Islet precursor cell (in vitro differentiated cells): Measurements from ENCODE around the gene PODNL1.

Experiments used
- DNase-seq: peaks from one replicate; pipeline ENCODE4 v3.0.0-alpha.2; 2018

PODNL1 gene

DNA sequence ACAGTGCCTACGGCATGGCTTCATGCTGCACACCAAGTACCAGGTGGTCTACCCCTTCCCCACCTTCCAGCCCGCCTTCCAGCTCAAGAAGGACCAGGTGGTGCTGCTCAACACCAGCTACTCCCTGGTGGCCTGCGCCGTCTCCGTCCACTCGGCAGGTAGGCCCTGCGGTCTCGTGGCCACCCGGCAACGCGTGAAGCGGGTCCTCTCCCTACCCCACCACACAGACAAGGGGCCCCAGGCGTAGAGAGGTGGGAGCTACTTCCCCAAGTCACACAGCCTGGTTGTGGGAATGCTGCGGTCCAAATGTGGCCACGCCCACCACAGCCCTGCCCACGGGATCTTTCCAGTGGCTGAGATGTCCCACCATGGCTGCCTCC is 18.1 kb upstream of the PODNL1 start:
- DNase-seq = no peak

DNA sequence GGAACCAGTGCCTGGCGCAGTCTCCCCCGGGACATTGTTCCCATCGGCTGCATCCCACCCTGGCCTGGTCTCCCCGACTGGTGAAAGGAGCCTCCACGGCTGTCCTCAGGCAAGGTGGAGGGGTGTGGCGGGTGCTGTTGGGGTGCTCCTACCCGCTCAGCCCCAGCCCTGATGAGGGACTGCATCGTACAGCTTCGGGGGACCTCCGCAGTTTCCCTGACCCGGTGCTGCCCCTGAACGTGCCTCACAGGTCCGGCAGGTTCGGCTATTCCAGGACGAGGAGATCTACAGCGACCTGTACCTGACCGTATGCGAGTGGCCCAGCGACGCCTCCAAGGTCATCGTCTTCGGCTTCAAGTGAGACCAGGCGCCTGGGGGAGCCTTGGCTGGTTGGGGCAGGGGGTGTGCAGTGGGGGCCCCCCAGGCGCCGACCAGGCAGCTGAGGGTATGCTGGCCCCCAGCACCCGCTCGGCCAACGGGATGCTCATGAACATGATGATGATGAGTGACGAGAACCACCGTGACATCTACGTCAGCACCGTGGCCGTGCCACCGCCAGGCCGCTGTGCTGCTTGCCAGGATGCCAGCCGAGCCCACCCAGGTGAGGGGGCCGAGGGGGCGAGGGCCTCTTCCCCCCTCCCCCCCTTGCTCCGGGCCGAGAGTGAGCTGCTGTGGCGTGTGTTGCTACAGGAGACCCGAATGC is 17.6 kb upstream of the PODNL1 start:
- no peak for DNase-seq

DNA sequence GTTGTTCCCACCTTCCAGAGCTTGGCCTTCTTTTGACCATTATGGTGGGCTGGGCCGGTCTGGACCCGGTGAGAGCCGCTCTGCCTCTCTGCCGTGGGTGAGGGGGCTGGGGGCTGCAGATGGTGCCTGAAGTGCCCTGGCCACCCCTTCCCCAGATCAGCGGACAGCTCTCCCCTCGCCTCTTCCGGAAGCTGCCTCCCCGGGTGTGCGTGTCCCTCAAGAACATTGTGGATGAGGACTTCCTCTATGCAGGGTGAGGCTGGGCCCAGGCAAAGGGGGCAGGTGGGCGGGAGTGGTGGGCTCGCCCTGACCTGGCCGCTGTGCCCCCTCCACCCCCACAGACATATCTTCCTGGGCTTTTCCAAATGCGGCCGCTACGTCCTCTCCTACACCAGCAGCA is 16.0 kb upstream of the PODNL1 start:
- no peak for DNase-seq

DNA sequence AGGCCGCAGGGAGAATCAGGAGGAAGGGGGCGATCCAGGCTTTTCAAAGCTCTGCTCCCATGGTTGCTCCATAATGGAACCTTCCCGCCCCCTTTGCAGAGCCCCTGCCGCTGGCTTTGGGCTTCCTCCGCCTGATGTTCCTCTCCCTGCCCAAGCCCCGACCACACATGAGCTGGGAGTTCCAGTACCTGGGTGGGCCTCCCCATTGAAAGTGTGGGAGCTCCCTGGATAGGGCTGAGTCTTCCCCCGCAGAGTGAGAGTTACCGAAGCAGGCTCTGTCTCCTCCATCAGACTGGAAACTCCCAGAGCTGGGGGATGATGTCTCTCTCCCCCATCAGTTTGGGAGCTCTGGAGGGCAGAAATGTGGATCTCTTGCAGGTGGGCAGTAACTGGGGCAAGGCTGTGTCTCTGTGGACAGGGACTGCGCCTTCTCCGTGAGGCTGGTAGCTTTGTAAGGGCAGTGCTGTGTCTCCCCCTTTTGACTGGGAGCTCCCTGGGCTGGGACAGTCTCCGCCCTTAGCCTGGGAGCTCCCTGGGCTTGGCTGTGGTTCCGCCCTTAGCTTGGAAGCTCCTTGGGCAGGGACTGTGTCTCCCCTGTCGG is 14.8 kb upstream of the PODNL1 start:
- DNase-seq = peak; percentile 75

DNA sequence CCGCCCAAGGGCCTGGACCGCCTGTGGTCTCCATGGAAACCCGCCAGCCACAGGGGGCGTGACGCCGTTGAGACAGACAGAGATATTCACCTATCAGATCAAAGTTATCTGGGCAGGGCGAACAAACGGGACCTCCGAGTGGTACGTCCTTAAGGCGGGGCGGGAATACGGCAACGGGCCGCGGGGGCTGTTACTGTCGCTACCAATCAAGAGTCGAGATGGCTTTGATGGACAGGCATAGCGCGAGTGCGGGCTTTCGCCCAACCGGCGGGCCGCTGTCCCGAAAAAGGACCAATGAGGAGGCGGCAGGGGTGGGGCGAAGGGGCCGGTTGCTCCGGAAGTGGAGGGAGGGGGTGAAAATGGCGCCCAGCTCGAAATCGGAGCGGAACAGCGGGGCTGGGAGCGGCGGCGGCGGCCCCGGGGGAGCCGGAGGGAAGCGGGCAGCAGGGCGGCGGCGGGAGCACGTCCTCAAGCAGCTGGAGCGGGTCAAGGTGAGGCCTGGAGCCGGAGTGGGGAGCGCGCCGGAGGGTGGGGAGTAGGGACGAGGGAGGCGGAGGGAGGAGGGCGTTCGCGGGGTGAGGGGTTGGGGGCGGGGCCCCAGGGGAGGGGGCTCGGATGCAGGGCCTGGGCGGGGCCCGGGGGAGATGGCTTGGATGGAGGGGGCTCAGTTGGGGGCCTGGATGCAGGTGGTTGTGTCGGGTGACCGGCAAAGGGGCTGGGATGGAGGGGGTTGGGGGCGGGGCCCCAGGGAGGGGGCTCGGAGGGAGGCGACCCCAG is 14.1 kb upstream of the PODNL1 start, which contains the start of gene DCAF15:
Gene DCAF15 (plus strand): TSS at position 356 of the 777 bp plus-strand sequence. CDS start 4 bp downstream, at position 360.
- peak; percentile 100 for DNase-seq

DNA sequence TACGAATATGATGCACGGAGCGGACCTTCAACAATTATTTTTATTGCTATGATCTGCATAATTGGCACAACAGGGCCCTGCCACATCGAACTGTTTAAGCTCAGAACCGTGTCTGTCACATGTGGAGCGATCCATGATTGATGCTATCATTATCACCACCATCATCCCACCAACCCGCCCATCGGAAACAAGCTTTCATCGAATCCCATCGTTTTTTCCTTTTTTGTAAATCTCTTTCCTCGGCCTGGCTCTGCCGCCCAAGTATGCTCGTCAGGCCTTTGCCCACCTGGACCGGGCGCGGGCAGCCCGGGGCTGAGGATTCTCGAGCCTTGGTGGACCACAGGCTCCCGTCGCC is 13.6 kb upstream of the PODNL1 start:
- no peak for DNase-seq

DNA sequence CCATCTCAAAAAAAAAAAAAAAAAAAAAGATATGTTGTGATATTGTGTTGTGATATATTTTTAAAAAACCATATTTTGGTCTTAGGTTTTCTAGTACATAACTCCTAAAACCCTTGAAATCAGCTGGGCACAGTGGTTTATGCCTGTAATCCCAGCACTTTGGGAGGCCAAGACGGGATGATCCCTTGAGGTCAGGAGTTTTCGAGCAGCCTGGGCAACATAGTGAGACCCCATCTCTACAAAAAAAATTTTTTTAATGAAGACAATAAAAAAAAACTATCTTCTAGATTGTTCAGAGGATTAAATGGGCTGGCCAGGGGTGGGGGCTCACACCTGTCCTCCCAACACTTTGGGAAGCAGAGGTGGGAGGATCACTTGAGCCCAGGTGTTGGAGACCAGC is 12.8 kb upstream of the PODNL1 start:
- DNase-seq = no peak

DNA sequence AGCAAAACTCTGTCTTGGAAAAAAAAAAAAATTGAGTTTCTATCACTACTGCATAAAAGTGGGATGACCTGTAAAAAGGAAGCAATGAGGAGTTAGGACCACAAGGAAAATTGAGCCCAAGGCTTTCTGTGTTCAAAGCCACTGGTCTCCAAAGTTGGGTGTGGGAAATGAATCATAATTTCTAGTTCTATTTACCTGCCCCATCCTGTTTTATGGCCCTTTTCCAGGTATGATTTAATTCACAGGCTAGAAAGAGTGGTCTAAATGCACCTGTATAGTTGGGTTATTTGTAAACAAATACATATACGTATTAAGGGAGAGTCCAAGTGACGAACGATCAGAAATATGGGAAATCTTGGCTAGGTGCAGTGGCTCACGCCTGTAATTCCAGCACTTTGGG is 8.2 kb upstream of the PODNL1 start:
- DNase-seq = no peak

DNA sequence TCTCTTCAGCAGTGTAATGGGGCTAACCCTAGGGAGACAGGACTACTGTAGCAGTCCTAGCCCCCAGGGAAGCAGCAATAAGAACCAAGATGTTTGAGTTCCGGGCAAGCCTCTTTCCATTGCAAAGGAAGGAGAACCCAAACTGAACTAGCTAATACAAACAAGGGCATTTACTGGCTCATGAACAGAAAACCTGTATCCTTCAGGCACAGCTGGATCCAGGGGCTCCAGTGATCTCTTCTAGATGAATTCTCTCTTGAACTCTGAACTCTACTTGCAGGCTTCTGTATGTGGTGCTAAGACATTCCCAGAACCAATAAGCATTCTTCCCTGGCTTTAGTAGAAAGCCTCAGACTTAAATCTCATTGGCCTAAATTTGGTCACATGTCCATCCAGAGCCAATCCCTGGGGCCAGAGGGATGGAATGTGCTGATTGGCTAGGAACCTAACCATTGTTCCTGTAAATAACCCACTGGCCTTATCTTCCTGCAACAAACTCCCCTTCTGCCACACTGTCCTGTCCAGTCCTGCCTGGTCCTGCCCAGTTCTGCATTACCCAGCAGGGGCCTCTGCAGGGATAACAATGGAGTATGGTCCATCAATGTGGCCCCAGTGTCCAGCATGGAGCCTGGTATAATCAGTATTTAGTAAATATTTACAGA is 3.9 kb upstream of the PODNL1 start:
- no peak for DNase-seq

DNA sequence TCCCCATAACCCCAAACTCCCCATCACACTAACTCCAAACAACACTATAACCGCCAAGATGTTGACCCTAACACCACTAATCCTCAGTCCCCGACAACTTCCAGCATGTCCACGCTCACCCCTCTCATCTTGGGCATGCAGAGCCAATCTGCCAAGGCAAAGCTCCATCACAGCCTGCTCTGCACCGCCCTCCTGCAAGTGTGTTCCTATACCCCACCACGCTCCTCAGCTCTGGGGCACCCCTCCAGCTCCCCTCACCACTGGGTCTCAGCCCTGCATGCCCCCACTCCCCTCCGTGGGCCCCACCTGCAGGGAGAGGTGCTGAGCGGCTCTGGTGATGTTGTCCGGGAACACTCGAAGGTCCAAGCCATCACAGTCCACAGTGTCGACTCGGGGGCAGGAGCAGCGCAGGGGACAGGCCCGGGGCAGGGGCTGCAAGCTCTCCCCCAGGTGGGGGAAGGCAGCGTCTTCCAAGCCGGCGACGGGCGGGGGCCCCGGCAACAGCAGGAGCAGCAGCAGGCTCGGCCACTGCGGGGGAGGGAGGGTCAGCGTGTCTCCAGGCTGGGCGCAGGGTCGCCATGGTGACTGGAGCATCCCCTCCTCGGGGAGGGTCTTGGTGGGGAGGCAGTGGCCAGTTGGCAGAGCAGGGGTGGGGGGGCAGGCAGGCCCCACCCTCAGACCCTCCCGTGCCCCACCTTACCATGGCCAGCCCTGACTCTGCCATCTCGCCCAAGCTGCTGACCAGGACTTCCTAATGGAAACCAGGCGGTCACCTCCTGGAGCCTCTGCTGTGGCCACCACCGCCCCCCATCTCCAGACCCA is 527 bp downstream of the PODNL1 start:
- no peak for DNase-seq

DNA sequence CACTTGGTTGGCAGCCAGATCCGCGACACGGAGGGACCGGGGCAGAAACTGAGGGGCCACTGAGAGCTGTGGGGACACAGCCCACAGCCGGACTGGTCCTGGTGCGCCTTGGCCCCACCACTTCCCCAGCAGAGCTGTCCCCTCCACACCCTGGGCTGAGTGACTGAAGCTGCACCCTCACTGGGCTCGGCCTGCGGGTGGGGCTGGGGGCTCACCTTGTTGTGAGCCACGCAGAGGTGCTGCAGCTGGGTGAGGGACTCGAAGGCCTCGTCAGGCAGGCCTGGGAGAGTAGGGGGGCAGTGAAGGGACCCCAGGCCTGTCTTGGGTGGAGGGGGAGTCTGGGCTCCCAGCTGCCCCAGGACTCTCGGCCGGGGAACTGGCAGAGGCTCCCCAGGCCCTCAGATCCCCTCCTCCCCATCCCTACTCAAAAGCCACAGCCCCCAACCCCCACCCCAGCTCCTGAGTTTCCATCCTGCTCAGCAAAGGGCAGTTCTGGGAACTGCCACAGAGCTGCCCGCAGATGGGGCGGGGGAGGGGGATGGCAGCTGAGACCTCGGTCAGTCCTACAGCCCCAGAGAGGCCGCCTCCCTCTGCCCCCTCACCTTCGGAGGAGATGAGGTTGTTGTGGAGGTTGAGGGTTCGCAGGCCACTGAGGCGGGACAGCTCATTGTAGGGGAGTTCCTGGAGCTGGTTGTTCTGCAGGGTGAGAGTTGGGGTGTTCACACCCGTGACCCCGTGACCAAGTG is 2.3 kb downstream of the PODNL1 start:
- DNase-seq = no peak

DNA sequence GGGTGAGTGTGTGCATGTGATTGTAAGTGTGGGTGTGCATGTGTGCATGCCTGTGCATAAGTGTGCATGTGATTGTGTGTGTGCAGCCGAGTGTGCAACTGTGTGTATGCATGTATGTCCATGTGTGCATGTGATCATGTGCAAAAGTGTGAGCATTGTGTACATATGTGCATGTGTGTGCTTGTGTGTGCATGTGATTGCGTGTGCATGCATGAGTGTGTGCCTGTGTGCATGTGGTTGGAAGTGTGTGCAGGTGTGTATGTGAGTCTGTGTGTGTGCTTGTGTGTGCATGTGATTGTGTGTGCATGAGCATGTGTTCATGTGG is 3.5 kb downstream of the PODNL1 start:
- no peak for DNase-seq

DNA sequence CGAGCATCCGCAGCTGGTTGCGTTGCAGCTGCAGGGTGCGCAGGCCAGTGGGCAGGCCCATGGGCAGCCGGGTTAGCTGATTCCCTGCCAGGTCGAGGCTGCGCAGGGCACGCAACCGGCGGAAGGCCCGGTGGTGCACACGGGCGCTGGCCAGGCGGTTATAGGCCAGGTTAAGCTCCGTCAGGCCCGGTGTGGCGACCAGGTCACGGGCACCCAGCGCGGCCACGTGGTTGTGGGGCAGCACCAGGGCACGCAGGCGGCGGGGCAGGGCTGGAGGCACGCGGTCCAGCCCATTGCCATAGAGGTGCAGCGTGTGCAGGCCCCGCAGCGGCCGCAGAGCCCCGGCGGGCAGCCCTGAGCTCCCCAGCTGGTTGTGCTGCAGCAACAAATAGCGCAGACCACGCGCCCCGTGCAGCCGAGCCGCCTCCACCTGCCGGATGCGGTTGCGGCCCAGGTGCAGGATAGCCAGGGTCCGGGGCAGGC is 5.3 kb downstream of the PODNL1 start:
- no peak for DNase-seq

DNA sequence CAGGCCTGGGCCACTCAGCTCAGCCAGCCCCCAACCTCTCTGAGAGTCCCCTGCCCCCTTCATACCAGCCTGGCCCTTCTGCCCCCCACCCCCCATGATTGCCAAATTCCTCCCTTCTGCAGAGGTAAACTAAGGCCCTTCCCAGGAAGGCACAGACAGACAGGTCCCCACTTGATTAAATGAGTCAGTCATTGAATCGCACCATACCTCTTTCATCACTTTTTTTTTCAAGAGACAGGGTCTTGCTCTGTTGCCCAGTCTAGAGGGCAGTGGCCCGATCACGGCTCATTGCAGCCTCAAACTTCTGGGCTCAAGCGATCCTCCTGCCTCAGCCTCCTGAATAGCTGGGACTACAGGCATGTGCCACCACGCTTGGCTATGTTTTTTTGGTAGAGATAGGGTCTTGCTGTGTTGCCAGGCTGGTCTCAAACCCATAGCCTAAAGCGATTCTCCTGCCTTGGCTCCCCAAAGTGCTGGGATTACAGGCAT is 6.0 kb downstream of the PODNL1 start:
- no peak for DNase-seq

DNA sequence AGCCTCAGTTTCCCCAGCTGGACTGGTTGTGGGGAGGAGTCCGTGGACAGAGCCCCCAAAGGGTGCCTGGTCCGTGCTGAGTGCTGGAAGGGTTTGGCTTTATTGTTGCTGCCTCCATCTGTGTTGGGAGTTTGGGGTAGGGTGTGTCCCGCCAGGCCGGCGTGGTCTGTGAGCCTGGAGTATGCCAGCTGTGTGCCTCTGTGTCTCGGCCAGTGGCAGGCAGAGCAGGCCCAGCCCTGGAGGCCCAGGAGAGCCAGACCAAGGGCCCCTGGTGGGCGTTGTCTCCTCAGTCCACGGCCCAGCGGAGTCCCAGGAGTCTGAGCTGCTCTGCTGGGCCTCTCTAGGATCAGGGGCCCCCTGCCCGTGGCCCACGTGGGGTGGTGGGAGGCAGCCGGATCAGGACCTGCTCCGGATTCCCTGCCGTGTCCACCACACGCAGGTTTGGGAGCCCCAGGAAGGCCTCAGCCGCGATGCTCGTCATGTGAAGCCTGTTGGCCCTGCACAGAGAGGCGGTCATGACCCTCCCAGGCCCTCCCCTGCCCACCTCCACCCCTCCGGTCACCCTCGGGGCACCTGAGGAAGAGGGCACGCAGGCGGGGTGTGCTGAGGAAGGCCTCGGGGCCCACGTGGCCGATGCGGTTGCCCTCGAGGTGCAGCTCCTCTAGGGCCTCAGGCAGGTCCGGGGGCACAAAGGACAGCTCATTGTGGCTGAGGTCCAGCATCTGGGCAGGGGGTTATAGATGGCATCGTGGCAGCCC is 6.6 kb downstream of the PODNL1 start:
- DNase-seq = no peak

DNA sequence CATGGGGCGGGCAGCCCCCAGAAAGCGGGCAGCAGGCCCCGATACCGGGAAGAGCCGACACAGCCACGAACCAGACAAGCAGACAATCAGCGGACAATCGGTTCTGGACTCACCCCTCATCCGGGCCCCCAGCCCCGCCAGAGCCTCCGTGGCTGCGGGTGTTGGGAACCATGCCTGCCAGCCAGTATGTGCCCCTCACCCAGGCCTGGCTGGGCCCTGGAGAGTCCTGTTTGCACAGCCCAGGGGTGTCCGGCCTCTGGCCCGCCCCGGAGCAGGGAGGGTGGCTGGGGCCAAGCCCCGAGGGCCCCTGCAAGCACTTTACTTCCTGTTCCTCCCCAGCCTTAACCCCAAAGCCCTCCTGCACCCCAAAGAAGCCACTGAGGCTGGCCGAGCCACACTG is 7.8 kb downstream of the PODNL1 start:
- DNase-seq = no peak

DNA sequence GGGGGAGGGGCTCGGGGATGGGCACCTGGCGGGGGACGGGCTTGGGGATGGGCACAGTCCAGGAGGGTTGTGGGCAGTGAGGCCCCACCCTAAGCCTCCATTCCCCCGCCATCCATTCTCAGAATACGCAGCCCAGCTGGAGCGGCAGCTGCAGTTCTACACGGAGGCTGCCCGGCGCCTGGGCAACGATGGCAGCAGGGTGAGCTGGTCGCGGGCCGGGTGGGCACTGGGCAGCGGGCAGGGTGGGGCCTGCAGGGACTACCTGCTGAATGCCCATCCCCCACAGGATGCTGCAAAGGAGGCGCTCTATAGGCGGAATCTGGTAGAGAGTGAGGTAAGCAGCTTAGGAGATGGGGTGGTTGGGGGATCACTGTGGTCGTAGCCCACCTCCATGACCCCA is 8.3 kb downstream of the PODNL1 start:
- no peak for DNase-seq

DNA sequence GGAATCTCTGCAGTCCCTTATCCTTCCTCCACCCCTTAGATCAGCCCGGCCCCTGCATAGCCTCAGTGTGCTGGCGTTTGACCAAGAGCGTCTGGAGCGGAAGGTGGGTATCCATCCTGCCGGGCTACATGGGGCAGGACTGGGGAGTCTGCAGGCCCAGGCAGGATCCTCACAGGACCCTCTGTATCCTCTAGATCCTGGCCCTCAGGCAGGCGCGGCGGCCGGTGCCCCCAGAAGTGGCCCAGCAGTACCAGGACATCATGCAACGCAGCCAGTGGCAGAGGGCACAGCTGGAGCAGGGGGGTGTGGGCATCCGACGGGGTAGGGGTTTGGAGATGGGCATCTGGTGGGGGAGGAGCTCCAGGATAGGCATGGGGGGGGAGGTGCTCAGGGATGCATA is 8.9 kb downstream of the PODNL1 start:
- DNase-seq = no peak

DNA sequence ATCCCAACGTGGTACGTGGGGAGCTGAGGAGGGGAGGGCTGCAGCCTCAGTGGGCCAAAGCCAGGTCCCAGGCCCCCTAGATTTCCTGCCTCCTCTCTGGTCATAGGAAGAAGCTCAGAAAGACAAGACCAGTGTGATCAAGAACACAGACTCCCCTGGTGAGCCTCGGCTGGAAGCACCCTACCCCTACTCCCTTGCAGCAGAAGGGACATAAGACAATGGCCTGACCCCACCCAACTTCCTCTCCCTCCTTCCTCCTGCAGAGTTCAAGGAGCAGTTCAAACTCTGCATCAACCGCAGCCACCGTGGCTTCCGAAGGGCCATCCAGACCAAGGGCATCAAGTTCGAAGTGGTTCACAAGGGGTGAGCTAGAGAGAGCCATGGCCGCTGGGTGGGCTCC is 11.5 kb downstream of the PODNL1 start:
- DNase-seq = no peak

DNA sequence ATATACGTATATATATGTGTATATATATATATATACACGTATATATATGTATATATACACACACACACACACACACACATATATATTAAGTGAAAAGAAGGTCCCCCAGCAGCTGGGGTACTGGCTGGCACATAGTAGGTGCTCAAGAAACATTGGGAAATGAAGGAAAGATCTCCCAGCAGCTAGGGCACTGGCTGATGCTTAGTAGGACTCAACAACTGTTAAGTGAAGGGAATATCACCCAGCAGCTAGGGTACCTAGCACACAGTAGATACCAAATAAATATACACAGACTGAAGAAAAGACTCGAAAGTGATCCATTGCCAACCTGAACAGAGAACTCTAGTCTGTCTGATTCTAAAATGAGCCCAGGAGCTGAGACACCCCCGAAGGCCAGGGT is 12.2 kb downstream of the PODNL1 start:
- DNase-seq = no peak
